GM21423 (cell line): ENCODE data around the gene FZD1.
"Not testable (repeated sequence)": the region's sequence is repeated elsewhere in the genome, so short reads cannot be mapped to it uniquely, and the experiment has no call there.

Experiments used
- ATAC-seq: cut with Tn5 transposase; IDR thresholded peaks from one replicate; pipeline ENCODE4 v1.9.1; 2021; ENCODE audit warnings: mild to moderate bottlenecking, moderate library complexity; ENCODE audit not compliant: unreplicated experiment

The FZD1 gene

GRCh38 chr7:91295576-91295975, 31.3 kb downstream of the FZD1 start:
- ATAC-seq, result no peak

DNA sequence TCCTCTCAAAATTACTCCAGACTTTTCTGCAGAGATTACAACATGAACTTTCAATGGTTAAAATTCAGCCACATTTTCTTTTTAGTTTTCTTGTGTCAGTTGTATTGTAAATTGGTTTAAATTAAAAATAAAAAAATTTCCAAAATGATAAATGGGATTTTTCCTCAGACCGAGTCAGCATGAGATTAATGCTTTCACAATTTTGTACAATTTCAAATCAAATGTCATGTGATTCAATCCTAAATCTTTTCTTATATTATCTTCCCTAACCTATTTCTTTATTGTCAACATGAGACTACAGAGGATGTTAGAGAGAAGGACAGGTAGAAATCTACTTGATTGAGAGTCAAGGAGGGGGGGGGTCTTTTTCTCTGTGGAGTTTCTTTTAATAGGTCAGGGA, 33.7 kb downstream of the FZD1 start:
- ATAC-seq, result no peak

DNA sequence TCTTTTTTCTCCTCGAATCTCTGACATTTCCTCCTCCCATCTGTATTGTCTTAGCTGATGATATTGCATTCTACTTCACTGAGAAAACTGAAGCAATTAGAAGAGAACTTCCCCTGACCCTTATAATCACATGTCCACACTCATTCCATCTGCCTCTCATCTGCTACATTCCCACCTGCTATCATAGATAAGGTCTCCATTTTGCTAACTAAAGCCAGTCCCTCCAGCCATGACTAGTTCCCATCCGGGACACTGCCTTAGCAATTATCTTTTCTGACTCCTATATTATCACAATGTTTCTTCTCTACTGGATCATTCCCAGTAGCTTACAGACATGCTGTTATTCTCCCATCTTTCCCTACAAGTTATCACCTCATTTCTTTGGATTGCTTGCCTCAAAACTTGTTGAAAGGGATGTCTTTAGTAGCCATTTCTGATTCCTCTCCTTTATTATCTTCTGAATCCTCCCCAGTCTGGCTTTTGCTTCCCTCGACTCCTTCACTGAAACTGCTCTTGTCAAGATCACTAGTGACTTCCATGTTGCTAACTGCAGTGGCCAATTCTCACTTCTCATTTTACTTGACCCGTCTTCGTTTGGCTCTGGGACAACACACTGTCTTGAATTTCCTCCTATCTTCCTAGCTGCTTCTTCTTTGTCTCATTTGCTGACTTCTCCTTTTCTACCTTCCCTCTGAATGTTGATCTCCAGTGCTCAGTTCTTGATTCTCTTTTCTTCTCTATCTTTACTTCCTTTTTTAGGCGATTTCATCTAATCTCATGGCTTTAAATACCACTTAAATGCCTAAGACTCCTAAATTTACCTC, 35.9 kb downstream of the FZD1 start:
- ATAC-seq, result no peak

GRCh38 chr7:91302794-91303193, 38.6 kb downstream of the FZD1 start:
- ATAC-seq, result no peak

DNA sequence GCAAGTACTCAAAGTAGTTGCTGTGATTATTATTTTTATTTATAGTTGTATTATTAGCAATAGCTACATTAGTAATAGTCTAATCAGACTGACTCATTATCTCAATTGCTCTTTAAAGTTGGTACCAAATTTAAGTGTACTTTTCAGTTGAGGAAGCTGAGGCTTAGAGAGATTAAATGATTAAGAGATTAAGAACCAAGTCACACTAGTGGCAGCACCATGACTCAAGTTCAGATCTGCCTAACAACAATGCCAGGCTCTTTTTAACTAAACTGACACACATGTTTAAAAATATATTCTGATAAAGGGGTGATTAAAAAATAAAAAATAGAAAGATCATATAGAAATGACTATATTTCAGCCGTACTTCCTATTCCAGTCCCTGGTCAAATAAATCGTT, 42.0 kb downstream of the FZD1 start:
- no peak for ATAC-seq

- ATAC-seq, result no peak
These were observed 43.2 kb downstream of the FZD1 start for GRCh38 chr7:91307467-91307866.

DNA sequence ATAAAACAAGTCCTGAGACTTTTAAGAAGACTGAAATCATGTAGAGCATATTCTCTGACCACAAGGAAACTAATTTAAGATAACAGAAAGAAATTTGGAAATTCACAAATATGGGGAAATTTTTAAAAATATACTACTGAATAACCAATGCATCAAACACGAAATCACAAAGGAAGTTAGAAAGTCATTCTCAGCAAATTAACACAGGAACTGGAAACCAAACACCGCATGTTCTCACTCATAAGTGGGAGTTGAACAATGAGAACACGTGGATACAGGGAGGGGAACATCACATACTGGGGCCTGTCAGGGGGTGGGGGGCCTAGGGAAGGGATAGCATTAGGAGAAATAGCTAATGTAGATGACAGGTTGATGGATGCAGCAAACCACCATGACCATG, 44.0 kb downstream of the FZD1 start:
- ATAC-seq, result not testable (repeated sequence)

DNA sequence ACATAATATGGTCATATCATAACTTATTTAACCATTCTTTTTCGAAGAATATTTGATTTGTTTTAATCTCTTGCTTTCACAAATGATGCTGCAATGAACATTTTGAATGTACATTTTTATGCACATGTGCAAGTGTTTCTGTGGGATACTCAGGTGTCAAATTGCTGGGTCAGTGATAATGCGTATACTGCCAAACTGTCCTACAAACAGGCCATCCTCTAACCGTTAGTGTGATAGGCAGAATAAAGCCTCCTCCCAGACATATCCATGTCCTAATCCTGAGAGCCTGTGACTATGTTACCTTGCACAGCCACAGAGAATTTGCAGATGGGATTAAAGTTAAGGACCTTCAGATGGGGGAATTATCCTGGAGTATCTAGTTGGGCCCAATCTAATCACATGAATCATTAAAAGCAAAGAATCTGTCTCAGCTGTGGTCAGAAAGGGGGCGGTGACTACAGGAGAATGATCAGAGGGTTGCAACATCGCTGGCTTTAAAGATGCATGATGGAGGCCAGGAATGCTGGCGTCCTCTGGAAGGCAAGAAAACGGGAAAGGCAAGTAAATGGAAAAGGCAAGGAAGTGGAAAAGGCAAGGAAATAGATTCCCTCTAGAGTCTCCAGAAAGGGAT, 46.7 kb downstream of the FZD1 start:
- ATAC-seq, result no peak

- ATAC-seq, result no peak
These were observed 47.6 kb downstream of the FZD1 start for GRCh38 chr7:91311839-91312238.

DNA sequence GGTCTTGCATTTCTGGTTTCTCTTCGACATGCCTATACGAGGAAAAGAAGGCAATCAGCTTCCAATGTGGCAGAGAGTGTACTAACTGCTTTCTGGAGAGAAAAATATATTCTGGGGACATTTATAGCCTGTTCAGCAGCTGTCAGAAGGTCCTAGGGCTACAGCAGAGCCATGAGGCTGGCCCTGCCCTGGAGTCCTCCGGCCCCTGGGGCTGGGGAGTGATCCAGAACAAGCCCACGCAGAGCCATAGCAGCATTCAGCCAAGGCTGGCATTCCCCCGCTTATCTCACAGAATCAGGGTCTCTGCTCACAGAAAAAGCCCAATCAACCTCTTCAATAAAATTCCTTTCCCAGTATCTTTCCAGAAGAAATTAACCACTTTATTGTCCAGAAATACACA, 48.9 kb downstream of the FZD1 start:
- no peak for ATAC-seq

- no peak for ATAC-seq
These were observed 50.5 kb downstream of the FZD1 start for GRCh38 chr7:91314591-91315323.

- no peak for ATAC-seq
These were observed 52.2 kb downstream of the FZD1 start for GRCh38 chr7:91316426-91316825.

DNA sequence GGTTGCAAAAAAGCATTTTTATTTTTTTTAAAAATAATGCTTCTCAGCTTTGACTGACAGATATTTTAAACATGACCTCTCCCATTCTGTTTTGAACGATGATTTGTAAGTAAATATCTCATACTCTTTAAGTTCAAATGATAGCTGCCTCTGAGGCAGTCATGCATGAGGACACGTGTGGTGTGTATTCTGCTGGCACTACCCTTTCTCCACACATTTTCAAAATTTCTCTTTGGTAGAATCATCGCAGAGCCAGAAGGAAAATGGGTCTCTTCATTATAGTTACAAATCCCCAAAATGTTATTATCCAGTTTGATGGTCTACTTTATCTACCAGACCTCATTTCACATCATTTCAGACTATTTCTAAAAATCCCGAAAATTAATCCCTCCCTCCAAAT, 55.1 kb downstream of the FZD1 start:
- no peak for ATAC-seq

DNA sequence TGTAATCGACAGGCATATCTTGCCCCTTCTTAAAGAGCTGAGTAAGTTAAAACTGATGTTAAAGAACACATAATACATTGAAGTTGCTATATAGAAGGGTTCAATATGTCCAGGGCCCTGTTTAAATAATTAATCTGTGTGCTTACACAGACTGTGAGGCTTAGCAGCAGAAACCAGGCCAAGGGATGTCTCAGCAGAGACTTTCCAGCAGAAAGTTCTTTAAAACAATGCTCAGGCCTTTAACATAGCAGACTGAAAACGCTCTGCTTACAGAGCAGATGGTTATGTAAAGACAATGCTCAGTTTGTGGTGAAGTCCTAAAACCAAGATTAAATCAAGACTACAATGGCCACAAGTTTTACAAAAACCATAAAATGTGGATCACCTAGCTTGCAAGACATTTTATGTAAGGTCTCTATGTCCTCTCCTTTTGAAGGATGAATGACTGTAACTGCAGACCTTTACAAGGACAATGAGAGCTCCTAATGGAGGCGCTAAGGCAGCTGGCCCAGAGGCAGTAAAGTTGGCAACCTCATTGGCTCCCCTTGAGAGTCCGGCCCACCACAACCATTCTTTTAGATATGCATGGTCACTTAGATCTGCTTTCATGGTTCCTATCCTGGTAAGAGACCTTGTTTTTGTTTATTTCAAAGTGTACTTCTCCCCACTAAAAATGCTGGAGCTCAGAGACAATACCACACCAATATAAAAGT, 56.3 kb downstream of the FZD1 start:
- ATAC-seq, result no peak
